Measurements from ENCODE around the gene MARCHF2. TPM values are rescaled to one million over a fixed set of nuclear protein-coding genes. Genes with fewer than 3 reads are reported as not detected.
A peak's percentile ranks its signal among the peaks of the same experiment; 100 is the strongest.

MARCHF2 gene
- total and polyA plus RNA-seq, 12 donors: 49.2 to 104 (median 84.5) TPM

DNA sequence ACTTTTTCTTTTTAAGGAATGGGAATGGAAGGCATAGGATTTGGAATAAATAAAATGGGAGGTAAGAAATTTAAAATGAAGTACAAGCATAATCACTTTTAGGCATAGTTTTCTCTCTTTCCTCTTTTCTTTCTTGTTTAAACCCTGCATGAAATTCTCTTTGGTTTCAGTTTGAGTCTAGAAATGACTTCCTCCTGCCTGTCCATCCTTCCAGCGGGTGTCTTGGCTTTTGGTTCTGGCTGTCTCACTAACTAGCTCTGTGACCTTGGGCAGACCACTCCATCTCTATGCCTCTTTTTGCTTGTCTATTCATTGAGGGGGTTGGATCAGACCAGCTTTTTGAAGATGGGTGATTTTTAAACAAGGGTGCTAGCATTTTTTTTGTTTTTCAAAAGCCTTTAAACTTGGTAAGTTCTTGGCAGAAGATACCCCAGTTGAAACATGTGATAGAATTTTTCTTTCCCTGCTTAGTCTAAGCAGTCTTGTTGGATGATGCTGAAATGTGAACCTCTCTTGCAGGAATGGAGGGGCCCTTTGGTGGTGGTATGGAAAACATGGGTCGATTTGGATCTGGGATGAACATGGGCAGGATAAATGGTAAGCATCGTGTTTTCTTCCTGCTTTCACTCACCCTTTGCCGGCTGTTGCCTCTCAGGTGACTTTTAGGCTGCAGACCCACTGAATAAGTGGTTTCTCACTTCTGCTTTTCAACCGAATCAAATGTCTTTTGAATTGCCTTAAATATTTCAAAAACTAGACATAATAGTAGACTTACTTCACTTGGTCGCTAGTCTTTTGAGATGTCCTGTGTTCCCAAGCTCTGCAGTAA lies 60.8 kb downstream of the MARCHF2 start:
- 72 to 85% methylated on average over 6 of the region's 6 CpGs for WGBS, 2 donors
- Histone ChIP-seq H3K27me3 (no peaks in the 10 kb centered on the region), H3K4me1 (peaks cover 6 to 57% (median 37%) of the 10 kb centered on the region in 9 donors), H3K9me3 (no peaks in the 10 kb centered on the region), H3K4me3 (no peak overlapping the region), H3K27ac (peak overlapping the region in 3 of 10 donors; percentile 0 to 66 (median 31)), H3K36me3 (peaks cover 0 to 100% (median 51%) of the 10 kb centered on the region in 9 donors)
- intact Hi-C loops (cut with DNase I): no loop called here
- DNase-seq (no peak), ATAC-seq (no peak)
- TF ChIP-seq, protein P1, sequence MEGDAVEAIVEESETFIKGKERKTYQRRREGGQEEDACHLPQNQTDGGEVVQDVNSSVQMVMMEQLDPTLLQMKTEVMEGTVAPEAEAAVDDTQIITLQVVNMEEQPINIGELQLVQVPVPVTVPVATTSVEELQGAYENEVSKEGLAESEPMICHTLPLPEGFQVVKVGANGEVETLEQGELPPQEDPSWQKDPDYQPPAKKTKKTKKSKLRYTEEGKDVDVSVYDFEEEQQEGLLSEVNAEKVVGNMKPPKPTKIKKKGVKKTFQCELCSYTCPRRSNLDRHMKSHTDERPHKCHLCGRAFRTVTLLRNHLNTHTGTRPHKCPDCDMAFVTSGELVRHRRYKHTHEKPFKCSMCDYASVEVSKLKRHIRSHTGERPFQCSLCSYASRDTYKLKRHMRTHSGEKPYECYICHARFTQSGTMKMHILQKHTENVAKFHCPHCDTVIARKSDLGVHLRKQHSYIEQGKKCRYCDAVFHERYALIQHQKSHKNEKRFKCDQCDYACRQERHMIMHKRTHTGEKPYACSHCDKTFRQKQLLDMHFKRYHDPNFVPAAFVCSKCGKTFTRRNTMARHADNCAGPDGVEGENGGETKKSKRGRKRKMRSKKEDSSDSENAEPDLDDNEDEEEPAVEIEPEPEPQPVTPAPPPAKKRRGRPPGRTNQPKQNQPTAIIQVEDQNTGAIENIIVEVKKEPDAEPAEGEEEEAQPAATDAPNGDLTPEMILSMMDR (IDR thresholded peaks at IDR 0.05): no peak

DNA sequence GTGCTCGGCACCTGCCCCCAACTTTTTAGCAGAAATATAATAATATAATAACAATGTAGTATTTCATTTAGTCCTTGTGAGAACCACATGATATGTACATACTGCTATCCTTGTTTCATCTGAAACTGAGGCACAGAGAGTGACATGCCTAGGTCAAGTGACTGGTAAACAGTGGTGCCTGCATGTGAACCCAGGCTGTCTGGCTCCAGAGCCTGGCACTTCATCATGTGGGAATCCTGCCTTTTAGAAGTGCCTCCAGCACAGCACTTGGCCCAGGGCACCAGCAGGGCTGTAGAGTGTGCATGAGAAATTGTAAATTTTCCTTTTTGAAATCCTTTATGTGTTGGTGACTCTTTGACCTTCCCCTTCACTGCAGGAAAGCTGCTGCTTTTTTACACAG lies 61.9 kb downstream of the MARCHF2 start:
- Histone ChIP-seq H3K9me3 (no peaks in the 10 kb centered on the region), H3K4me1 (peaks cover 6 to 54% (median 36%) of the 10 kb centered on the region in 9 donors), H3K36me3 (peaks cover 0 to 100% (median 40%) of the 10 kb centered on the region in 9 donors), H3K27me3 (no peaks in the 10 kb centered on the region), H3K4me3 (no peak overlapping the region), H3K27ac (peak overlapping the region in 2 of 10 donors; percentile 1 to 30)
- DNase-seq: no peak
- TF ChIP-seq, protein P1 (IDR thresholded peaks at IDR 0.05): no peak
- ATAC-seq: no peak
- WGBS, 2 donors: 86 to 94% methylated on average over 1 of the region's 1 CpG
- intact Hi-C loops (cut with DNase I): no loop called here

DNA sequence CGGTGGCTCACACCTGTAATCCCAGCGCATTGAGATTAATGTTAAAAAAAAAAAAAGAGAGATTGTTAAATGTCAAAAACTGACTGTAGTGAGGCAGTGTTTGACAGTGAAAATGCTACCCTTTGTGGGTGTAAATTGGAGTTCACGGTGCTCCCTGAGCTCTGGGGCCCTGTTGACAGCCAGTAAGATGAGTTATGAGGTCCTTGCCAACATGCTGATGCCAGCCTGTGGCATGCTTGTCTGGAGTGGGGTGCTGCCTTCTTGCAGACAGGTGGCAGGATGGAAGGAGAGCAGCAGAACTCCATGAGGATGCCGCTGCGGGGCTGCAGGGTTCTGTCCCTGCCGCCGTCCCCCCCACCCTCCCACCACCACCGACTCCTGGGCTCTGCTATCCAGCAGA lies 63.4 kb downstream of the MARCHF2 start:
- Histone ChIP-seq H3K4me1 (peaks cover 13 to 65% (median 44%) of the 10 kb centered on the region in 9 donors), H3K36me3 (peaks cover 0 to 99% (median 32%) of the 10 kb centered on the region in 9 donors), H3K27me3 (no peaks in the 10 kb centered on the region), H3K9me3 (no peaks in the 10 kb centered on the region), H3K27ac (peak overlapping the region in 2 of 10 donors; percentile 0 to 19), H3K4me3 (no peak overlapping the region)
- TF ChIP-seq, protein P1 (IDR thresholded peaks at IDR 0.05): peak in 3 of 9 donors; percentile 17 to 26 (median 20)
- intact Hi-C loops (cut with DNase I): no loop called here
- DNase-seq (peak in 1 of 2 donors; percentile 27), ATAC-seq (peak in 6 of 8 donors; percentile 35 to 74 (median 52))
- 51 to 74% methylated on average over 8 of the region's 8 CpGs for whole genome bisulfite sequencing, 2 donors

DNA sequence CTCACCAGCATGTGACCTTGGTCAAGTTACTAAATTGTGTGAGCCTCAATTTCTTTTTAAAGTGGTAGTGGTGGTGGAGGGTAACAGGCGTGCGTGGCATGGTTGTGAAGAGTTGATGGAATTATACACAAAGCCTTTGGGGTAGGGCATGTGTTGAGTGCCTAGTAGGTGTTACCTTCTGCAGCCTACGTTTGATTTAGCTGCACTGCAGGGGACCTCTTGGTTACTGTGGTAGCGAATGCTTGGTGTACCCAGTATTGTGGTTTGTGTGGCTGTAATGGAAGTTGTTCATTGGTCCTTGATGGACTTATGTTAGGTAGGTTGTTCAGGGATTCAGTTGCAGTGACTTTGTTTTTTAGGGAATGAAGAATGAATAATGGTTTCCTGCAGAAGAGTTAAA lies 64.8 kb downstream of the MARCHF2 start:
- intact Hi-C loops (cut with DNase I): no loop called here
- WGBS, 2 donors: 82 to 83% methylated on average over 4 of the region's 4 CpGs
- H3K27ac ChIP-seq: no peak overlapping the region
- TF ChIP-seq, protein P1 (IDR thresholded peaks at IDR 0.05): no peak
- H3K4me3 ChIP-seq: no peak overlapping the region
- peaks cover 0 to 97% (median 23%) of the 10 kb centered on the region in 9 donors for H3K36me3 ChIP-seq
- H3K9me3 ChIP-seq: no peaks in the 10 kb centered on the region
- H3K4me1 ChIP-seq: peaks cover 14 to 64% (median 43%) of the 10 kb centered on the region in 9 donors
- ATAC-seq (no peak), DNase-seq (no peak)
- H3K27me3 ChIP-seq: no peaks in the 10 kb centered on the region

All from heart right ventricle (tissue), 16 donors.